NOMO-1 treated with DMSO at 0.1 percent for 48 hours (cell line): ENCODE data around the gene SLC41A3.
"Not testable (repeated sequence)": the region's sequence is repeated elsewhere in the genome, so short reads cannot be mapped to it uniquely, and the experiment has no call there.

Experiments
- DNase-seq: peaks from one replicate; lab custom pipeline; 2025; ENCODE audit not compliant: unreplicated experiment; lab: John Stamatoyannopoulos, UW

Gene SLC41A3

GRCh38 chr3:126008219-126008618 is 75.7 kb downstream of the SLC41A3 start:
- DNase-seq = no peak

- DNase-seq = no peak
Measured at GRCh38 chr3:126005951-126006350, 78.0 kb downstream of the SLC41A3 start.

- DNase-seq = no peak
Measured at GRCh38 chr3:126004692-126005091, 79.2 kb downstream of the SLC41A3 start.

- DNase-seq = no peak
Measured at GRCh38 chr3:126004217-126004616, 79.7 kb downstream of the SLC41A3 start.

GRCh38 chr3:126003447-126004190 is 80.3 kb downstream of the SLC41A3 start:
- no peak for DNase-seq

GRCh38 chr3:126002189-126002588 is 81.7 kb downstream of the SLC41A3 start:
- DNase-seq = no peak

GRCh38 chr3:125996751-125997150 is 87.2 kb downstream of the SLC41A3 start:
- DNase-seq = not testable (repeated sequence)

GRCh38 chr3:125990253-125990970 is 93.5 kb downstream of the SLC41A3 start:
- peak; percentile 40 for DNase-seq

- DNase-seq = not testable (repeated sequence)
Measured at GRCh38 chr3:125984951-125985350, 99.0 kb downstream of the SLC41A3 start.

- not testable (repeated sequence) for DNase-seq
Measured at GRCh38 chr3:125977104-125977503, 106.8 kb downstream of the SLC41A3 start.

- DNase-seq = not testable (repeated sequence)
Measured at GRCh38 chr3:125976003-125976390, 107.9 kb downstream of the SLC41A3 start.

- DNase-seq = not testable (repeated sequence)
Measured at GRCh38 chr3:125975245-125976002, 108.5 kb downstream of the SLC41A3 start.

- DNase-seq = not testable (repeated sequence)
Measured at GRCh38 chr3:125971997-125972944, 111.7 kb downstream of the SLC41A3 start.

GRCh38 chr3:125968701-125969592 is 115.0 kb downstream of the SLC41A3 start, which contains the start of gene ROPN1B:
ROPN1B (plus strand) TSS chr3:125969178; CDS start chr3:125972055, 2,877 bp downstream.
- DNase-seq = not testable (repeated sequence)

GRCh38 chr3:125968121-125968520 is 115.8 kb downstream of the SLC41A3 start:
- DNase-seq = not testable (repeated sequence)

- no peak for DNase-seq
Measured at GRCh38 chr3:125967156-125967555, 116.8 kb downstream of the SLC41A3 start.

- DNase-seq = peak; percentile 73
Measured at GRCh38 chr3:125965505-125965904, 118.4 kb downstream of the SLC41A3 start.

GRCh38 chr3:125963834-125964233 is 120.1 kb downstream of the SLC41A3 start:
- not testable (repeated sequence) for DNase-seq

- DNase-seq = no peak
Measured at GRCh38 chr3:125961289-125961589, 122.7 kb downstream of the SLC41A3 start.
